HepG2 (cell line): Measurements from ENCODE around the gene COMMD2. TPM values are rescaled to one million over a fixed set of nuclear protein-coding genes. Genes with fewer than 3 reads are reported as not detected.

ENCODE experiments used
- ATAC-seq: fragments of 200-7000 bp; cut with Tn5 transposase; 3 replicates; pipeline ENCODE4 v1.9.1; 2020; ENCODE audit warnings: mild to moderate bottlenecking, moderate library complexity
- BruUV-seq: library from RNA; stranded (reverse); fragments of 400-500 nt; replicated peaks from 2 replicates; lab custom pipeline; 2021; lab: Mats Ljungman, UMichigan
- CTCF ChIA-PET: fragments of 300-600 bp; formaldehyde crosslinking; extraction: SDS; loops from one replicate; lab custom pipeline; 2021; ENCODE audit warnings: low total read pairs, inconsistent platforms, low intra/inter-chr PET ratio; lab: Yijun Ruan, JAX
- POLR2A ChIA-PET: fragments of 350-600 bp; sonication (Branson Sonifier 250); formaldehyde crosslinking; loops from one replicate; lab custom pipeline; 2020; ENCODE audit warnings: antibody characterized with exemption, inconsistent platforms; lab: Yijun Ruan, JAX
- DNase-seq: peaks from one replicate; pipeline ENCODE4 v3.0.0-alpha.2; 2015; ENCODE audit warnings: low spot score
- FAIRE-seq: peaks from 3 replicates; lab custom pipeline; 2011; peaks lifted over from hg19 to GRCh38; lab: Jason Lieb, UNC
- H2AFZ ChIP-seq: one replicate; pipeline ENCODE4 v1.6.1; 2011; ENCODE audit warnings: low read length, inconsistent platforms
- H3K27ac ChIP-seq: fragments of 300-600 bp; 3 replicates; pipeline ENCODE4 v1.8.0; 2011; ENCODE audit warnings: mixed run types, mild to moderate bottlenecking, mixed read lengths, low read length, inconsistent platforms; ENCODE audit not compliant: insufficient read depth; ENCODE audit errors: extremely low read length
- H3K27me3 ChIP-seq, 2 experiments: fragments of 200-600 bp in 1 of 2; 2 replicates in 1 of 2; 3 replicates in 1 of 2; pipeline versions ENCODE4 v1.6.0 to v1.8.0; 2011; ENCODE audit warnings: low read length in 2 of 2, mild to moderate bottlenecking in 2 of 2, moderate library complexity in 2 of 2, inconsistent platforms in 1 of 2; ENCODE audit not compliant: insufficient read depth in 2 of 2, control insufficient read depth in 1 of 2
- H3K36me3 ChIP-seq, 2 experiments: fragments of 200-600 bp in 1 of 2; replicated peaks in 1 of 2; 2 replicates in 1 of 2; 3 replicates in 1 of 2; pipeline versions ENCODE4 v1.5.1 to v1.8.0; 2011; ENCODE audit warnings: low read length in 2 of 2, inconsistent platforms in 1 of 2; ENCODE audit not compliant: insufficient read depth in 2 of 2, control insufficient read depth in 1 of 2
- H3K4me1 ChIP-seq: 2 replicates; pipeline ENCODE4 v1.5.1; 2012; ENCODE audit warnings: low read length, inconsistent platforms; ENCODE audit not compliant: insufficient read depth
- H3K4me2 ChIP-seq: 2 replicates; pipeline ENCODE4 v1.6.0; 2011; ENCODE audit warnings: low read depth, low read length, inconsistent platforms
- H3K4me3 ChIP-seq, 3 experiments: fragments of 200-600 bp in 1 of 3; sonication (generic), shearing (Covaris generic) in 1 of 3; replicated peaks in 1 of 3; 2 replicates each; pipeline ENCODE4 v1.5.1; 2011 to 2016; ENCODE audit warnings: low read length in 3 of 3, inconsistent platforms in 2 of 3, low read depth in 2 of 3, mild to moderate bottlenecking in 2 of 3, control low read depth in 1 of 3, mixed read lengths in 1 of 3; ENCODE audit not compliant: insufficient read depth in 1 of 3
- H3K79me2 ChIP-seq: one replicate; pipeline ENCODE4 v1.6.1; 2011; ENCODE audit warnings: low read length, inconsistent platforms; ENCODE audit not compliant: insufficient read depth
- H3K9ac ChIP-seq: 2 replicates; pipeline ENCODE4 v1.6.0; 2011; ENCODE audit warnings: mild to moderate bottlenecking, low read depth, low read length, inconsistent platforms; ENCODE audit not compliant: insufficient read depth
- H3K9me3 ChIP-seq: 2 replicates; pipeline ENCODE4 v1.5.1; 2012; ENCODE audit warnings: mild to moderate bottlenecking, low read length
- H4K20me1 ChIP-seq: 2 replicates; pipeline ENCODE4 v1.6.0; 2011; ENCODE audit warnings: inconsistent platforms, mild to moderate bottlenecking, low read length, moderate library complexity; ENCODE audit not compliant: insufficient read depth
- CBX1 ChIP-seq: IDR thresholded peaks from one replicate; pipeline ENCODE4 v1.6.1; 2016; ENCODE audit warnings: antibody characterized with exemption, low read depth
- DNMT1 ChIP-seq: sonication (generic); formaldehyde crosslinking; IDR thresholded peaks from 2 replicates; pipeline ENCODE4 v1.5.1; 2020; ENCODE audit warnings: mild to moderate bottlenecking, missing genetic modification reagents
- FOSL2 ChIP-seq: sonication (generic); formaldehyde crosslinking; IDR thresholded peaks from 2 replicates; pipeline ENCODE4 v1.4.0; 2020; ENCODE audit warnings: missing genetic modification reagents
- MXI1 ChIP-seq: IDR thresholded peaks from 3 replicates; pipeline ENCODE4 v1.6.1; 2012; ENCODE audit warnings: low read depth, low read length, inconsistent platforms, borderline replicate concordance
- MYNN ChIP-seq: sonication (generic); formaldehyde crosslinking; IDR thresholded peaks from 2 replicates; pipeline ENCODE4 v1.4.0; 2020; ENCODE audit warnings: mild to moderate bottlenecking, low read depth, missing genetic modification reagents
- PPARG ChIP-seq: conservative IDR thresholded peaks from 2 replicates; pipeline ENCODE4 v1.6.1; 2016; ENCODE audit warnings: missing biosample characterization, missing genetic modification reagents
- PRMT3 ChIP-seq: sonication (generic); formaldehyde crosslinking; IDR thresholded peaks from 2 replicates; pipeline ENCODE4 v1.8.1; 2022; ENCODE audit warnings: low read depth, mild to moderate bottlenecking, moderate library complexity, missing genetic modification reagents, borderline replicate concordance
- RFX3 ChIP-seq: IDR thresholded peaks from 2 replicates; pipeline ENCODE4 v1.6.1; 2016; ENCODE audit warnings: missing biosample characterization, missing genetic modification reagents
- RXRB ChIP-seq: IDR thresholded peaks from 2 replicates; pipeline ENCODE4 v1.6.1; 2016; ENCODE audit warnings: borderline replicate concordance, missing genetic modification reagents, missing compliant biosample characterization
- SRSF9 ChIP-seq: fragments of 200-400 bp; formaldehyde crosslinking; IDR thresholded peaks from 2 replicates; pipeline ENCODE4 v1.6.1; 2018; ENCODE audit warnings: borderline replicate concordance, mild to moderate bottlenecking, low read depth, low read length; ENCODE audit not compliant: insufficient read depth, poor library complexity, severe bottlenecking
- ZMAT5 ChIP-seq: sonication (generic); formaldehyde crosslinking; IDR thresholded peaks from 2 replicates; pipeline ENCODE4 v1.5.0; 2020; ENCODE audit warnings: mild to moderate bottlenecking, low read depth, missing genetic modification reagents, borderline replicate concordance
- ZMYM4 ChIP-seq: sonication (generic); formaldehyde crosslinking; IDR thresholded peaks from 2 replicates; pipeline ENCODE4 v1.8.1; 2023; ENCODE audit warnings: mild to moderate bottlenecking, missing genetic modification reagents
- ZNF253 ChIP-seq: sonication (generic); formaldehyde crosslinking; IDR thresholded peaks from 2 replicates; pipeline ENCODE4 v1.8.0; 2022; ENCODE audit warnings: mild to moderate bottlenecking, missing genetic modification reagents, borderline replicate concordance
- ZNF556 ChIP-seq: sonication (generic); formaldehyde crosslinking; IDR thresholded peaks from 2 replicates; pipeline ENCODE4 v1.4.0; 2020; ENCODE audit warnings: mild to moderate bottlenecking, missing genetic modification reagents, borderline replicate concordance
- ZNF564 ChIP-seq: sonication (generic); formaldehyde crosslinking; IDR thresholded peaks from 2 replicates; pipeline ENCODE4 v1.8.1; 2023; ENCODE audit warnings: mild to moderate bottlenecking, missing genetic modification reagents
- ZNF691 ChIP-seq: sonication (generic); formaldehyde crosslinking; IDR thresholded peaks from 2 replicates; pipeline ENCODE4 v1.4.0; 2020; ENCODE audit warnings: missing genetic modification reagents, low read depth, mild to moderate bottlenecking, borderline replicate concordance
- ZNF841 ChIP-seq: sonication (generic); formaldehyde crosslinking; IDR thresholded peaks from 2 replicates; pipeline ENCODE4 v1.8.1; 2023; ENCODE audit warnings: missing genetic modification reagents, borderline replicate concordance
- ZSCAN9 ChIP-seq: IDR thresholded peaks from 2 replicates; pipeline ENCODE4 v1.6.1; 2016; ENCODE audit warnings: borderline replicate concordance
- WGBS: methylation state at CpG from one replicate; pipeline ENCODE4 v1.1.6; 2017; ENCODE audit warnings: low lambda C conversion rate; 5-methylcytosine and 5-hydroxymethylcytosine counted together
- in situ Hi-C: cut with HindIII; loops from 2 replicates; pipeline ENCODE4 v1.10.0; 2017; ENCODE audit warnings: low pct_unique_long_range_greater_than_20kb; ENCODE audit not compliant: extremely low pct_ligation_motif_present
- intact Hi-C: fragments of 100-400 bp; cut with micrococcal nuclease; formaldehyde crosslinking; loops from one replicate; pipeline ENCODE4 v1.10.0; 2022; ENCODE audit not compliant: unreplicated experiment
- polyA plus RNA-seq, 8 experiments: library from polyadenylated mRNA; depleted of rRNA in 3 of 8; stranded (reverse) in 7 of 8; unstranded in 1 of 8; fragments of >200 nt; fragmentation: Illumina TruSeq in 4 of 8; extraction: Trizol in 4 of 8; gene quantifications; 2 replicates each; pipeline versions ENCODE4 v1.2.1 to v1.2.3, GENCODE V29; 2011 to 2016; ENCODE audit warnings: low read depth in 4 of 8, missing spikeins in 1 of 8, mixed read lengths in 1 of 8; ENCODE audit not compliant: insufficient read depth in 1 of 8
- total RNA-seq, 5 experiments: library from RNA; depleted of rRNA; stranded (reverse); fragments of >200 nt; fragmentation: Illumina TruSeq; extraction: Trizol; gene quantifications; 2 replicates each; pipeline ENCODE4 v1.2.3, GENCODE V29; 2016; ENCODE audit warnings: low read depth in 1 of 5
- TF ChIP-seq, protein P1 (sequence below): sonication (generic); formaldehyde crosslinking; conservative IDR thresholded peaks from 2 replicates; pipeline ENCODE4 v1.4.0; 2020; ENCODE audit warnings: missing genetic modification reagents
- TF ChIP-seq, protein P2 (sequence below): sonication (generic); formaldehyde crosslinking; IDR thresholded peaks from 2 replicates; pipeline ENCODE4 v1.5.1; 2020; ENCODE audit warnings: missing genetic modification reagents, mild to moderate bottlenecking, borderline replicate concordance

COMMD2 gene
- total and polyA plus RNA-seq, 2 of the 13 experiments (the other 11 are each of a cell fraction or from before 2014, with no cell fraction given) = 33.0 to 57.6 TPM

- Histone ChIP-seq H3K79me2 (no peaks in the 10 kb centered on the region), H3K4me3 (no peak overlapping the region; a peak in 1 of 6 replicates), H3K27me3 (0 out of 5 replicates have a peak, but pooled peaks cover 0 to 9% of the 10 kb centered on the region in 2 experiments), H3K36me3 (no peaks in the 10 kb centered on the region), H3K4me2 (peak overlapping the region; percentile 42), H3K9ac (no peak overlapping the region), H2AFZ (no peak overlapping the region), H4K20me1 (no peaks in the 10 kb centered on the region), H3K27ac (no peak overlapping the region), H3K4me1 (peaks cover 14% of the 10 kb centered on the region), H3K9me3 (no peaks in the 10 kb centered on the region)
- 88% methylated on average over 2 of the region's 2 CpGs for WGBS
- in situ Hi-C loops = no loop called here
- ATAC-seq (peak; percentile 88), DNase-seq (peak; percentile 34), FAIRE-seq (peak; percentile 68)
- intact Hi-C loops = no loop called here
- BruUV-seq = no TSS peak
- ChIA-PET POLR2A (no interaction called here), CTCF (no interaction called here)
- TF ChIP-seq PPARG (CRISPR knock-in tag) = peak; percentile 62; the same call in 1 of the 2 replicates
- peak; percentile 64; the same call in 1 of the 2 replicates for TF ChIP-seq FOSL2 (CRISPR knock-in tag)
- TF ChIP-seq ZSCAN9 (CRISPR knock-in tag) = no peak
- TF ChIP-seq ZNF564 = no peak
- no peak for TF ChIP-seq ZMAT5 (CRISPR knock-in tag)
- no peak for TF ChIP-seq PRMT3
- 0 out of 2 replicates have a peak, but pooled peaks have one; percentile 22 for TF ChIP-seq RXRB (CRISPR knock-in tag)
- TF ChIP-seq MXI1 = no peak
- TF ChIP-seq, protein P1, sequence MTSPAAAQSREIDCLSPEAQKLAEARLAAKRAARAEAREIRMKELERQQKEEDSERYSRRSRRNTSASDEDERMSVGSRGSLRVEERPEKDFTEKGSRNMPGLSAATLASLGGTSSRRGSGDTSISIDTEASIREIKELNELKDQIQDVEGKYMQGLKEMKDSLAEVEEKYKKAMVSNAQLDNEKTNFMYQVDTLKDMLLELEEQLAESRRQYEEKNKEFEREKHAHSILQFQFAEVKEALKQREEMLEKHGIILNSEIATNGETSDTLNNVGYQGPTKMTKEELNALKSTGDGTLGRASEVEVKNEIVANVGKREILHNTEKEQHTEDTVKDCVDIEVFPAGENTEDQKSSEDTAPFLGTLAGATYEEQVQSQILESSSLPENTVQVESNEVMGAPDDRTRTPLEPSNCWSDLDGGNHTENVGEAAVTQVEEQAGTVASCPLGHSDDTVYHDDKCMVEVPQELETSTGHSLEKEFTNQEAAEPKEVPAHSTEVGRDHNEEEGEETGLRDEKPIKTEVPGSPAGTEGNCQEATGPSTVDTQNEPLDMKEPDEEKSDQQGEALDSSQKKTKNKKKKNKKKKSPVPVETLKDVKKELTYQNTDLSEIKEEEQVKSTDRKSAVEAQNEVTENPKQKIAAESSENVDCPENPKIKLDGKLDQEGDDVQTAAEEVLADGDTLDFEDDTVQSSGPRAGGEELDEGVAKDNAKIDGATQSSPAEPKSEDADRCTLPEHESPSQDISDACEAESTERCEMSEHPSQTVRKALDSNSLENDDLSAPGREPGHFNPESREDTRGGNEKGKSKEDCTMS = no peak
- TF ChIP-seq, protein P2, sequence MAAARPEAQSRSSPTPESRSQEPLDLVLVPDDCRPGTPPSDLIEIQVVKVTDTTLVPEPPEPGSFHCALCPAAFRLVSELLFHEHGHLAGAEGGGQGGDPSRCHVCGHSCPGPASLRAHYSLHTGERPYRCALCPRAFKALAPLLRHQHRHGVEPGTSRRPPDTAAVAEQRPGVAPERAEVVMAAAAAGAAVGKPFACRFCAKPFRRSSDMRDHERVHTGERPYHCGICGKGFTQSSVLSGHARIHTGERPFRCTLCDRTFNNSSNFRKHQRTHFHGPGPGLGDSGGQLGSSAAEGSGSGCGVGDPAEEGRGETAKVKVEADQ (CRISPR knock-in tag) = no peak
- no peak for TF ChIP-seq RFX3 (CRISPR knock-in tag)
- no peak for TF ChIP-seq ZMYM4 (CRISPR knock-in tag)
- no peak for TF ChIP-seq SRSF9
- TF ChIP-seq DNMT1 = no peak
- TF ChIP-seq ZNF253 (CRISPR knock-in tag) = no peak
- no peak for TF ChIP-seq ZNF556 (CRISPR knock-in tag)
- no peak for TF ChIP-seq MYNN (CRISPR knock-in tag)
- no peak for TF ChIP-seq ZNF841
- no peak for TF ChIP-seq CBX1
- no peak for TF ChIP-seq ZNF691 (CRISPR knock-in tag)
These were observed 25.3 kb upstream of the COMMD2 start for GRCh38 chr3:149777414-149778214.
